Peyer's patch (tissue), 4 donors: ENCODE results near the gene EML1. TPM values are rescaled to one million over a fixed set of nuclear protein-coding genes. Genes with fewer than 3 reads are reported as not detected.

ENCODE experiments used
- DNase-seq, 3 donors: peaks; one replicate each; pipeline ENCODE4 v3.0.0-alpha.2; 2017 to 2019
- H3K27ac ChIP-seq, 4 donors: fragments of 200-600 bp; sonication (generic); one replicate each; pipeline ENCODE4 v1.5.1; 2016 to 2019
- H3K27me3 ChIP-seq, 2 donors: fragments of 200-600 bp; sonication (generic); one replicate each; pipeline ENCODE4 v1.5.1; 2019
- H3K36me3 ChIP-seq, 3 donors: fragments of 200-600 bp; sonication (generic); one replicate each; pipeline ENCODE4 v1.5.1; 2016 to 2019
- H3K4me1 ChIP-seq, 4 donors: fragments of 200-600 bp; sonication (generic); one replicate each; pipeline ENCODE4 v1.5.1; 2016 to 2019
- H3K4me3 ChIP-seq, 4 donors: fragments of 200-600 bp; sonication (generic); 1 replicate in 3 of 4; 2 replicates in 1 of 4; pipeline ENCODE4 v1.5.1; 2016 to 2019; ENCODE audit warnings: mild to moderate bottlenecking in 1 of 4
- H3K9me3 ChIP-seq, 4 donors: fragments of 200-600 bp; sonication (generic); one replicate each; pipeline ENCODE4 v1.5.1; 2016 to 2019; ENCODE audit warnings: mild to moderate bottlenecking in 1 of 4
- CTCF ChIP-seq, 6 experiments: fragments of 450-650 bp in 4 of 6; fragments of 200-600 bp in 2 of 6; sonication (generic) in 1 of 6; IDR thresholded peaks; one replicate each; pipeline ENCODE4 v1.5.1; 2017 to 2019; ENCODE audit warnings: antibody characterized with exemption in 6 of 6, mild to moderate bottlenecking in 3 of 6, moderate library complexity in 1 of 6
- POLR2A ChIP-seq, 2 donors: fragments of 450-650 bp; IDR thresholded peaks; one replicate each; pipeline ENCODE4 v1.5.1; 2017; ENCODE audit warnings: antibody characterized with exemption in 2 of 2, mild to moderate bottlenecking in 2 of 2, moderate library complexity in 2 of 2
- total RNA-seq, 4 donors: library from RNA; depleted of rRNA; stranded (reverse); fragments of >200 nt; gene quantifications; one replicate each; pipeline ENCODE4 v1.1.0, GENCODE V29; 2016

The EML1 gene
- total RNA-seq, 4 donors from 2014 or later = 12.3 to 32.2 (median 18.9) TPM

- H3K27me3 ChIP-seq = no peaks in the 10 kb centered on the region
- H3K36me3 ChIP-seq = no peaks in the 10 kb centered on the region
- H3K4me1 ChIP-seq = peaks cover 0 to 5% (median 0%) of the 10 kb centered on the region in 4 donors
- no peaks in the 10 kb centered on the region for H3K9me3 ChIP-seq
- H3K27ac ChIP-seq = peak overlapping the region in 2 of 4 donors; percentile 5 to 58
- TF ChIP-seq CTCF (IDR thresholded peaks at IDR 0.05) (no peak), POLR2A (IDR thresholded peaks at IDR 0.05) (no peak)
- DNase-seq = no peak
- no peak overlapping the region for H3K4me3 ChIP-seq
Observed at GRCh38 chr14:99809360-99809759, 16.1 kb downstream of the EML1 start.

- Histone ChIP-seq H3K4me3 (no peak overlapping the region), H3K9me3 (no peaks in the 10 kb centered on the region), H3K4me1 (peaks cover 0 to 5% (median 0%) of the 10 kb centered on the region in 4 donors), H3K36me3 (no peaks in the 10 kb centered on the region), H3K27me3 (no peaks in the 10 kb centered on the region), H3K27ac (peak overlapping the region in 3 of 4 donors; percentile 7 to 58 (median 47))
- TF ChIP-seq CTCF (IDR thresholded peaks at IDR 0.05) (no peak), POLR2A (IDR thresholded peaks at IDR 0.05) (no peak)
- DNase-seq = no peak
Observed at GRCh38 chr14:99809859-99810558, 16.8 kb downstream of the EML1 start.

GRCh38 chr14:99810559-99810874 lies 17.3 kb downstream of the EML1 start:
- Histone ChIP-seq H3K9me3 (no peaks in the 10 kb centered on the region), H3K27ac (peak overlapping the region in 1 of 4 donors; percentile 58), H3K27me3 (no peaks in the 10 kb centered on the region), H3K36me3 (no peaks in the 10 kb centered on the region), H3K4me1 (peaks cover 0 to 5% (median 0%) of the 10 kb centered on the region in 4 donors), H3K4me3 (no peak overlapping the region)
- TF ChIP-seq CTCF (IDR thresholded peaks at IDR 0.05) (no peak), POLR2A (IDR thresholded peaks at IDR 0.05) (no peak)
- no peak for DNase-seq

GRCh38 chr14:99812096-99812750 lies 19.0 kb downstream of the EML1 start:
- Histone ChIP-seq H3K27me3 (no peaks in the 10 kb centered on the region), H3K4me3 (no peak overlapping the region), H3K9me3 (no peaks in the 10 kb centered on the region), H3K27ac (no peak overlapping the region), H3K4me1 (peaks cover 0 to 3% (median 0%) of the 10 kb centered on the region in 4 donors), H3K36me3 (no peaks in the 10 kb centered on the region)
- no peak for TF ChIP-seq CTCF (IDR thresholded peaks at IDR 0.05)
- no peak for TF ChIP-seq POLR2A (IDR thresholded peaks at IDR 0.05)
- DNase-seq = no peak

- TF ChIP-seq CTCF (IDR thresholded peaks at IDR 0.05) = no peak
- no peak for TF ChIP-seq POLR2A (IDR thresholded peaks at IDR 0.05)
- no peaks in the 10 kb centered on the region for H3K27me3 ChIP-seq
- no peaks in the 10 kb centered on the region for H3K4me1 ChIP-seq
- H3K4me3 ChIP-seq = no peak overlapping the region
- no peak for DNase-seq
- no peak overlapping the region for H3K27ac ChIP-seq
- H3K9me3 ChIP-seq = no peaks in the 10 kb centered on the region
- no peaks in the 10 kb centered on the region for H3K36me3 ChIP-seq
Observed at GRCh38 chr14:99812892-99813291, 19.7 kb downstream of the EML1 start.
